ENCODE measurements around the gene TNK2.
"Not testable (repeated sequence)": the region's sequence is repeated elsewhere in the genome, so short reads cannot be mapped to it uniquely, and the experiment has no call there.

GRCh38 chr3:195954752-195955119 is 46.4 kb upstream of the TNK2 start:
- TF ChIP-seq, protein P1, sequence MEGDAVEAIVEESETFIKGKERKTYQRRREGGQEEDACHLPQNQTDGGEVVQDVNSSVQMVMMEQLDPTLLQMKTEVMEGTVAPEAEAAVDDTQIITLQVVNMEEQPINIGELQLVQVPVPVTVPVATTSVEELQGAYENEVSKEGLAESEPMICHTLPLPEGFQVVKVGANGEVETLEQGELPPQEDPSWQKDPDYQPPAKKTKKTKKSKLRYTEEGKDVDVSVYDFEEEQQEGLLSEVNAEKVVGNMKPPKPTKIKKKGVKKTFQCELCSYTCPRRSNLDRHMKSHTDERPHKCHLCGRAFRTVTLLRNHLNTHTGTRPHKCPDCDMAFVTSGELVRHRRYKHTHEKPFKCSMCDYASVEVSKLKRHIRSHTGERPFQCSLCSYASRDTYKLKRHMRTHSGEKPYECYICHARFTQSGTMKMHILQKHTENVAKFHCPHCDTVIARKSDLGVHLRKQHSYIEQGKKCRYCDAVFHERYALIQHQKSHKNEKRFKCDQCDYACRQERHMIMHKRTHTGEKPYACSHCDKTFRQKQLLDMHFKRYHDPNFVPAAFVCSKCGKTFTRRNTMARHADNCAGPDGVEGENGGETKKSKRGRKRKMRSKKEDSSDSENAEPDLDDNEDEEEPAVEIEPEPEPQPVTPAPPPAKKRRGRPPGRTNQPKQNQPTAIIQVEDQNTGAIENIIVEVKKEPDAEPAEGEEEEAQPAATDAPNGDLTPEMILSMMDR (IDR thresholded peaks at IDR 0.05; ENCODE audit: control extremely low read depth in 1 of 3, insufficient read depth in 1 of 3, low read depth in 1 of 3, low read length in 3 of 3): not testable (repeated sequence)
- not testable (repeated sequence) for TF ChIP-seq SRF (IDR thresholded peaks at IDR 0.05; ENCODE audit: low read depth, low read length); POLR2AphosphoS5 (IDR thresholded peaks at IDR 0.05; ENCODE audit: low read depth, low read length); EZH2 (IDR thresholded peaks at IDR 0.05; ENCODE audit: low read depth, low read length, severe bottlenecking); JUND (IDR thresholded peaks at IDR 0.05; ENCODE audit: low read length); KDM1A (IDR thresholded peaks at IDR 0.05; ENCODE audit: borderline replicate concordance, low read length); CEBPB (IDR thresholded peaks at IDR 0.05; ENCODE audit: low read depth, low read length); HDAC6 (IDR thresholded peaks at IDR 0.05; ENCODE audit: low read depth, low read length); CBX8 (IDR thresholded peaks at IDR 0.05; ENCODE audit: borderline replicate concordance, low read depth, low read length); POLR2A (IDR thresholded peaks at IDR 0.05; ENCODE audit: control extremely low read depth in 1 of 2, low read depth in 2 of 2, low read length in 2 of 2)
